GM23338 (cell line): ENCODE results near the gene RNF217. TPM values are rescaled to one million over a fixed set of nuclear protein-coding genes. Genes with fewer than 3 reads are reported as not detected.

ENCODE experiments used
- ATAC-seq: fragments of 200-7000 bp; cut with Tn5 transposase; 3 replicates; pipeline ENCODE4 v1.9.1; 2020
- DNase-seq: peaks from one replicate; pipeline ENCODE4 v3.0.0-alpha.2; 2015; ENCODE audit warnings: low spot score
- H2AFZ ChIP-seq: fragments of 200-600 bp; sonication (generic); 2 replicates; pipeline ENCODE4 v1.8.0; 2016; ENCODE audit warnings: antibody characterized with exemption, mild to moderate bottlenecking, moderate library complexity
- H3F3A ChIP-seq: fragments of 200-600 bp; sonication (generic); replicated peaks from 2 replicates; pipeline ENCODE4 v1.8.0; 2017; ENCODE audit warnings: antibody characterized with exemption, mixed run types, low read depth
- H3K27ac ChIP-seq: fragments of 200-600 bp; sonication (generic); 2 replicates; pipeline ENCODE4 v1.6.1; 2016; ENCODE audit warnings: low read depth
- H3K27me3 ChIP-seq: fragments of 200-600 bp; sonication (generic); 2 replicates; pipeline ENCODE4 v1.8.0; 2016; ENCODE audit warnings: mild to moderate bottlenecking, mixed run types, moderate library complexity; ENCODE audit not compliant: insufficient read depth
- H3K36me3 ChIP-seq: fragments of 200-600 bp; sonication (generic); 2 replicates; pipeline ENCODE4 v1.8.0; 2016; ENCODE audit warnings: mild to moderate bottlenecking; ENCODE audit not compliant: insufficient read depth
- H3K4me1 ChIP-seq: fragments of 200-600 bp; sonication (generic); 2 replicates; pipeline ENCODE4 v1.8.0; 2016; ENCODE audit warnings: mild to moderate bottlenecking, moderate library complexity; ENCODE audit not compliant: insufficient read depth
- H3K4me2 ChIP-seq: fragments of 200-600 bp; sonication (generic); 2 replicates; pipeline ENCODE4 v1.7.1; 2017; ENCODE audit warnings: mixed run types
- H3K4me3 ChIP-seq: fragments of 200-600 bp; sonication (generic); 2 replicates; pipeline ENCODE4 v1.6.1; 2016; ENCODE audit warnings: mixed run types
- H3K79me2 ChIP-seq: fragments of 200-600 bp; sonication (generic); replicated peaks from 2 replicates; pipeline ENCODE4 v1.8.0; 2017; ENCODE audit warnings: mild to moderate bottlenecking; ENCODE audit not compliant: insufficient read depth
- H3K9me2 ChIP-seq: fragments of 200-600 bp; sonication (generic); 2 replicates; pipeline ENCODE4 v1.8.0; 2017; ENCODE audit not compliant: insufficient read depth
- H4K20me1 ChIP-seq: fragments of 200-600 bp; sonication (generic); replicated peaks from 2 replicates; pipeline ENCODE4 v1.8.0; 2017; ENCODE audit warnings: mild to moderate bottlenecking; ENCODE audit not compliant: insufficient read depth
- H3K27ac Mint-ChIP-seq: 2 replicates; pipeline ENCODE4 v1.8.0; 2020; ENCODE audit warnings: inconsistent platforms, mild to moderate bottlenecking, moderate library complexity, mixed read lengths
- H3K27me3 Mint-ChIP-seq: 3 replicates; pipeline ENCODE4 v1.8.0; 2022; ENCODE audit warnings: low read depth, mild to moderate bottlenecking, moderate library complexity, mixed read lengths, inconsistent platforms; ENCODE audit not compliant: insufficient read depth, poor library complexity
- H3K36me3 Mint-ChIP-seq: 3 replicates; pipeline ENCODE4 v1.8.0; 2021; ENCODE audit warnings: low read depth, mild to moderate bottlenecking, inconsistent platforms, moderate library complexity, mixed read lengths
- H3K4me1 Mint-ChIP-seq: 3 replicates; pipeline ENCODE4 v1.8.0; 2020; ENCODE audit warnings: mild to moderate bottlenecking, inconsistent platforms, mixed read lengths
- H3K4me3 Mint-ChIP-seq: 3 replicates; pipeline ENCODE4 v1.8.0; 2021; ENCODE audit warnings: moderate library complexity, mild to moderate bottlenecking, inconsistent platforms, mixed read lengths
- H3K9me3 Mint-ChIP-seq: 3 replicates; pipeline ENCODE4 v1.8.0; 2020; ENCODE audit warnings: moderate library complexity, mild to moderate bottlenecking, inconsistent platforms, mixed read lengths
- CREB1 ChIP-seq: fragments of 250-450 bp; sonication (Bioruptor Pico); IDR thresholded peaks from 2 replicates; pipeline ENCODE4 v1.5.0; 2020; ENCODE audit warnings: low read depth, mild to moderate bottlenecking, moderate library complexity
- CTCF ChIP-seq, 2 experiments: fragments of 200-600 bp in 1 of 2; sonication (generic) in 1 of 2; conservative IDR thresholded peaks; 2 replicates each; pipeline versions ENCODE4 v1.5.1 to v1.6.1; 2016 to 2017; ENCODE audit warnings: antibody characterized with exemption in 2 of 2, low read depth in 2 of 2, mild to moderate bottlenecking in 2 of 2, moderate library complexity in 1 of 2
- ETS1 ChIP-seq: IDR thresholded peaks from 2 replicates; pipeline ENCODE4 v1.6.1; 2016; ENCODE audit warnings: antibody characterized with exemption
- EZH2 ChIP-seq: fragments of 200-600 bp; sonication (generic); IDR thresholded peaks from one replicate; pipeline ENCODE4 v1.8.0; 2017; ENCODE audit warnings: antibody characterized with exemption, mild to moderate bottlenecking, low read depth; ENCODE audit not compliant: unreplicated experiment
- EZH2phosphoT487 ChIP-seq: fragments of 200-600 bp; sonication (generic); IDR thresholded peaks from one replicate; pipeline ENCODE4 v1.8.1; 2018; ENCODE audit warnings: antibody characterized with exemption; ENCODE audit not compliant: unreplicated experiment
- JUNB ChIP-seq: IDR thresholded peaks from one replicate; pipeline ENCODE4 v1.6.1; 2016; ENCODE audit warnings: antibody characterized with exemption; ENCODE audit not compliant: unreplicated experiment
- NANOG ChIP-seq: IDR thresholded peaks from 2 replicates; pipeline ENCODE4 v1.6.1; 2016; ENCODE audit warnings: antibody characterized with exemption, borderline replicate concordance
- POLR2AphosphoS5 ChIP-seq: IDR thresholded peaks from 2 replicates; pipeline ENCODE4 v1.6.1; 2016; ENCODE audit warnings: antibody characterized with exemption, low read depth
- REST ChIP-seq: IDR thresholded peaks from one replicate; pipeline ENCODE4 v1.6.1; 2018; ENCODE audit warnings: antibody characterized with exemption; ENCODE audit not compliant: unreplicated experiment
- ZNF114 ChIP-seq: fragments of 250-450 bp; sonication (Bioruptor Pico); IDR thresholded peaks from 2 replicates; pipeline ENCODE4 v1.5.0; 2020; ENCODE audit warnings: mild to moderate bottlenecking, moderate library complexity
- ZNF331 ChIP-seq: fragments of 250-450 bp; sonication (Bioruptor Pico); IDR thresholded peaks from 2 replicates; pipeline ENCODE4 v1.5.0; 2020; ENCODE audit warnings: low read depth, mild to moderate bottlenecking, moderate library complexity
- ZNF462 ChIP-seq: fragments of 250-450 bp; sonication (Bioruptor Pico); IDR thresholded peaks from 2 replicates; pipeline ENCODE4 v1.5.0; 2020; ENCODE audit warnings: mild to moderate bottlenecking, moderate library complexity
- polyA plus RNA-seq: library from polyadenylated mRNA; unstranded; fragments of >200 nt; fragmentation: Nextera tagmentation; extraction: Ambion mirVana; gene quantifications from 2 replicates; pipeline ENCODE4 v1.2.1, GENCODE V29; 2016
- total RNA-seq: library from RNA; depleted of rRNA; stranded (reverse); fragments of >200 nt; shearing (Covaris generic); gene quantifications from 2 replicates; pipeline ENCODE4 v1.2.3, GENCODE V29; 2014

Gene RNF217
- total and polyA plus RNA-seq, 2 experiments from 2014 or later, result 1.7 to 6.2 TPM

DNA sequence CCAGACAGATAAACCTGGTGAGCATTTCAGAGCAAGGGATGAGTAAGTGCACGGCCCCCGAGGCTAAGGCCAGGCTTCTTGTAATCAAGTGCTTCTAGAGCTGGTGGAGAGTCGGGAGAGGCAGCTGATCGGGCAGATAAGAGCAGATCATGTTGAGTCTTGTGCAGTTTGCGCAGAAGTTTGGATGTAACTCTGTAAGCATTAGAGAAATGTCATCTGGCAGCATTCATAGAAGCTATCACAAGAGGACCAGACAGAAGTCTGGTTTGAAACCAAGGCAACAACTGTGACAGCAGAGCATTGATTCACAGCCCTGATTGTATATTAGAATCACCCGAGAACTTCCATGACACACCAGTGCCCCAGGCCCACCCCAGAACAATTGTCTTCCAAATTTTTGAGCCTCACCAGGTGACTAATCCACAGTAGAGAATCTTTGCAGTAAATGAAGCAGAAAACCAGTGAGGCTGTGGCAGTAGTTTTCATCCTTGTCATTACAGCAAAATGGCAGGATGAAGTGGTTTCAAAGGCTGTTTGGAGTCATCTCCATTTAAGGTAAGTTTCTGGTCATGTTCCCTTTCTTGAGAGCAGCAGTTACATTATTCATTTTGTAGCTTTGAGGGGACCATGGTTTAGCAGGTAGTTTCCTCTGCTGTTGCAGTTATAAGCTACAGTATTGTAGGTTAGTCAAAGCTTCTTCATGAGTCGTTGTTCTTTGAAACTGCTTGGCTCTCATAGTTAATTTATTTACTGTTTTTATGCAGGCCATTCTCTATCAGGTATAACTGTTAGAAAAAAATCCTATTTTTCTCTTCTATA is 84.1 kb downstream of the RNF217 start (continued):
- TF ChIP-seq ZNF331 (CRISPR knock-in tag), result no peak

DNA sequence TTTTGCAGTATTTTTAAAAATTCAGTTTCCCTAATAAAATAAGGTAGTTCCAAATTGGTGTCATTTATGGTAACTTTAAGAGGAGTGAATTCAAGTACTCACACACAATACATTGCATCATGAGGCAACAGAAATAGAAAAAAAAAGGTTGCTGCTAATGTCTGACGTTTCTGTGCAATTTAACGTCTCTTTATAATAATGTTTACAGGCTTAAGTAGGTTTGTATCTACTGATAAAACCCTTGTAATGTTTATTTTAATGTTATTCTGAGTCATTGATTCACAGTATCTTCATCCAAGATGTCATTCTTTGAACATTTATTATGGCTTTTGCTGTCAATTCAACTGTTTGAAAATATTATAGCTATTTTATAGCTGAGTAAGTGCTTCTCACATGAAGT is 86.0 kb downstream of the RNF217 start:
- Mint-ChIP-seq H3K27ac (no peak overlapping the region), H3K4me3 (no peak overlapping the region), H3K9me3 (no peaks in the 10 kb centered on the region), H3K27me3 (no peaks in the 10 kb centered on the region), H3K36me3 (no peaks in the 10 kb centered on the region), H3K4me1 (peaks cover 15% of the 10 kb centered on the region)
- Histone ChIP-seq H4K20me1 (no peaks in the 10 kb centered on the region), H3K4me2 (no peak overlapping the region), H3K27me3 (no peaks in the 10 kb centered on the region), H3K9me2 (no peaks in the 10 kb centered on the region), H3K36me3 (no peaks in the 10 kb centered on the region), H3F3A (no peaks in the 10 kb centered on the region), H3K4me3 (no peak overlapping the region), H3K79me2 (no peaks in the 10 kb centered on the region), H3K4me1 (peaks cover 5% of the 10 kb centered on the region; the same call in 1 of the 2 replicates), H2AFZ (no peak overlapping the region), H3K27ac (no peak overlapping the region)
- DNase-seq (no peak), ATAC-seq (no peak)
- TF ChIP-seq NANOG (no peak), CTCF (conservative IDR thresholded peaks at IDR 0.05; ENCODE audit: low read depth in 2 of 2) (no peak), ZNF462 (no peak), REST (no peak), ETS1 (no peak), ZNF331 (CRISPR knock-in tag) (no peak), JUNB (no peak), EZH2phosphoT487 (no peak), POLR2AphosphoS5 (no peak), CREB1 (CRISPR knock-in tag) (no peak), EZH2 (no peak), ZNF114 (CRISPR knock-in tag) (no peak)
